Natural killer cell (primary cell): ENCODE results near the gene ACBD5. TPM values are rescaled to one million over a fixed set of nuclear protein-coding genes. Genes with fewer than 3 reads are reported as not detected.

Experiments used
- ATAC-seq, 3 donors: fragments of 150-1000 bp in 2 of 3; fragments of 200-7000 bp in 1 of 3; cut with Tn5 transposase; 1 replicate in 1 of 3; 2 replicates in 2 of 3; pipeline ENCODE4 v1.10.0; 2021; ENCODE audit warnings: mild to moderate bottlenecking in 2 of 3, moderate library complexity in 2 of 3
- DNase-seq, 2 donors: peaks; one replicate each; pipeline versions ENCODE4 v3.0.0 to v3.0.0-alpha.2; 2013 to 2021; ENCODE audit warnings: mixed read lengths in 1 of 2
- H3K27ac ChIP-seq: one replicate; pipeline ENCODE4 v1.5.1; 2013; ENCODE audit warnings: mild to moderate bottlenecking, low read length
- H3K27me3 ChIP-seq: one replicate; pipeline ENCODE4 v1.6.1; 2013; ENCODE audit warnings: low read length; ENCODE audit not compliant: control insufficient read depth, insufficient read depth
- H3K36me3 ChIP-seq: one replicate; pipeline ENCODE4 v1.6.1; 2013; ENCODE audit warnings: low read length; ENCODE audit not compliant: control insufficient read depth, insufficient read depth
- H3K4me1 ChIP-seq: one replicate; pipeline ENCODE4 v1.6.1; 2013; ENCODE audit warnings: low read length; ENCODE audit not compliant: control insufficient read depth, insufficient read depth
- H3K4me3 ChIP-seq: one replicate; pipeline ENCODE4 v1.5.1; 2013; ENCODE audit warnings: low read length
- H3K9me3 ChIP-seq: one replicate; pipeline ENCODE4 v1.6.1; 2013; ENCODE audit warnings: low read length; ENCODE audit not compliant: control insufficient read depth, insufficient read depth
- H3K27ac Mint-ChIP-seq, 2 donors: one replicate each; pipeline ENCODE4 v1.8.0; 2022; ENCODE audit warnings: mild to moderate bottlenecking in 2 of 2, mixed read lengths in 2 of 2, moderate library complexity in 1 of 2
- H3K27me3 Mint-ChIP-seq, 2 donors: one replicate each; pipeline ENCODE4 v1.8.0; 2022; ENCODE audit warnings: low read depth in 2 of 2, mixed read lengths in 2 of 2
- H3K36me3 Mint-ChIP-seq: one replicate; pipeline ENCODE4 v1.8.0; 2022; ENCODE audit warnings: mixed read lengths
- H3K4me1 Mint-ChIP-seq, 2 donors: one replicate each; pipeline ENCODE4 v1.8.0; 2022; ENCODE audit warnings: mixed read lengths in 2 of 2
- H3K4me3 Mint-ChIP-seq: one replicate; pipeline ENCODE4 v1.8.0; 2022; ENCODE audit warnings: mild to moderate bottlenecking, moderate library complexity, mixed read lengths
- H3K9me3 Mint-ChIP-seq, 2 donors: one replicate each; pipeline ENCODE4 v1.8.0; 2022; ENCODE audit warnings: mixed read lengths in 2 of 2
- WGBS: methylation state at CpG from one replicate; pipeline ENCODE4 v1.1.7; 2013; ENCODE audit warnings: missing lambda C conversion rate; ENCODE audit not compliant: insufficient coverage; 5-methylcytosine and 5-hydroxymethylcytosine counted together
- intact Hi-C: fragments of 100-400 bp; cut with micrococcal nuclease; formaldehyde crosslinking; loops from one replicate; pipeline ENCODE4 v1.14.2; 2022
- total RNA-seq, 4 donors: library from RNA; stranded (reverse); fragments of 120-200 nt in 1 of 4; gene quantifications; one replicate each; pipeline versions ENCODE4 v1.2.3 to v1.2.4, GENCODE V29; 2013 to 2022
- TF ChIP-seq, protein P1 (sequence below): fragments of 200-600 bp; IDR thresholded peaks from one replicate; pipeline ENCODE4 v1.8.0; 2022; ENCODE audit warnings: antibody characterized with exemption

ACBD5 gene
- total RNA-seq, 3 donors from 2014 or later (not counting 1 experiment from before 2014, with no cell fraction given) = 38.2 to 58.8 (median 47.4) TPM

DNA sequence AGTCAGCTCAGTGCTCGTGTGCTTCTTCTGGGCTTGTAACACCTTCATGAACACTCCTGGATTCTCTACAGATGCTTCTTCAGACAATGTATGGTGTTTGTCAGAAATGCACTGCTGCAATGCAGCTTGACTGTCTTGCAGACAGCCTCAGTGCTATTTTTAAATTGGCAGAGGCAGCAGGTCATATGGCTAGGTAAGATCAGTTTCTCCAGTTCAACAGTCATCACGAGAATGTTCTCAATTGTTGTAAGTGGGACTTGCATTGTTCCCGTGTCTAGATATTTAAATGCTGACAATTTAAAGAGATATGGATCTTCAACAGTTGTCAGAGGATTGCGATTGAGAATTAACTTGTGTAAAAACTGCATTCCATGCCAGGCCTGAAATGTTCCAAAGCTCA is 7.6 kb upstream of the ACBD5 start:
- H3K4me3 ChIP-seq = no peak overlapping the region
- Mint-ChIP-seq H3K9me3 (no peaks in the 10 kb centered on the region), H3K4me1 (peaks cover 6 to 10% of the 10 kb centered on the region in 2 donors), H3K27me3 (no peaks in the 10 kb centered on the region), H3K4me3 (no peak overlapping the region), H3K36me3 (no peaks in the 10 kb centered on the region), H3K27ac (no peak overlapping the region)
- WGBS = 92% methylated on average over 4 of the region's 4 CpGs
- intact Hi-C loops = no loop called here
- no peak for ATAC-seq
- no peaks in the 10 kb centered on the region for H3K9me3 ChIP-seq
- H3K4me1 ChIP-seq = peaks cover 14% of the 10 kb centered on the region
- TF ChIP-seq, protein P1, sequence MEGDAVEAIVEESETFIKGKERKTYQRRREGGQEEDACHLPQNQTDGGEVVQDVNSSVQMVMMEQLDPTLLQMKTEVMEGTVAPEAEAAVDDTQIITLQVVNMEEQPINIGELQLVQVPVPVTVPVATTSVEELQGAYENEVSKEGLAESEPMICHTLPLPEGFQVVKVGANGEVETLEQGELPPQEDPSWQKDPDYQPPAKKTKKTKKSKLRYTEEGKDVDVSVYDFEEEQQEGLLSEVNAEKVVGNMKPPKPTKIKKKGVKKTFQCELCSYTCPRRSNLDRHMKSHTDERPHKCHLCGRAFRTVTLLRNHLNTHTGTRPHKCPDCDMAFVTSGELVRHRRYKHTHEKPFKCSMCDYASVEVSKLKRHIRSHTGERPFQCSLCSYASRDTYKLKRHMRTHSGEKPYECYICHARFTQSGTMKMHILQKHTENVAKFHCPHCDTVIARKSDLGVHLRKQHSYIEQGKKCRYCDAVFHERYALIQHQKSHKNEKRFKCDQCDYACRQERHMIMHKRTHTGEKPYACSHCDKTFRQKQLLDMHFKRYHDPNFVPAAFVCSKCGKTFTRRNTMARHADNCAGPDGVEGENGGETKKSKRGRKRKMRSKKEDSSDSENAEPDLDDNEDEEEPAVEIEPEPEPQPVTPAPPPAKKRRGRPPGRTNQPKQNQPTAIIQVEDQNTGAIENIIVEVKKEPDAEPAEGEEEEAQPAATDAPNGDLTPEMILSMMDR = no peak
- no peaks in the 10 kb centered on the region for H3K27me3 ChIP-seq
- DNase-seq = no peak
- H3K36me3 ChIP-seq = no peaks in the 10 kb centered on the region
- H3K27ac ChIP-seq = no peak overlapping the region

DNA sequence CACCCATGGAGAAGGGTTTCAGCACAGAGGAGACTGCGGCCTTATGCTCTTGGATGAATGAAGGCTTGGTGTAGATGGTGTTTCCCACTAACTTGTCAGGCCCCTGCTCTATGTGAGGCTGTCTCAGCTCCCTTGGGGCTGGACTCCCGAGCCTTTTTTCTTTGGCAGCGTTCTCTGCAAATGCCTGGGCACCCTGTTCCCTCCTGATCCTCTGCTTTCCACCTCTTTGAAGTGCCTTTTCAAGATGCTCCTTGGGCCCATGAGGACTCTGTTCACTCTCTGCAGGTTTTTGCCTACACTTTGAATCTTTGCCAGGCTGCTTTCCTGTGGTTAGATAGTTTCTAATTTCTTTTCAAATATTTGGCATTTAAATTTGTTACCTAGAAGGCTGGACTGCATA is 6.8 kb upstream of the ACBD5 start:
- Mint-ChIP-seq H3K4me1 (peaks cover 13 to 17% of the 10 kb centered on the region in 2 donors), H3K27ac (no peak overlapping the region), H3K9me3 (no peaks in the 10 kb centered on the region), H3K27me3 (no peaks in the 10 kb centered on the region), H3K36me3 (no peaks in the 10 kb centered on the region), H3K4me3 (no peak overlapping the region)
- 91% methylated on average over 3 of the region's 3 CpGs for WGBS
- H3K4me1 ChIP-seq = peaks cover 12% of the 10 kb centered on the region
- no peaks in the 10 kb centered on the region for H3K27me3 ChIP-seq
- no peaks in the 10 kb centered on the region for H3K36me3 ChIP-seq
- TF ChIP-seq, protein P1 = no peak
- no peak overlapping the region for H3K4me3 ChIP-seq
- H3K9me3 ChIP-seq = no peaks in the 10 kb centered on the region
- no peak overlapping the region for H3K27ac ChIP-seq
- intact Hi-C loops = no loop called here
- ATAC-seq = no peak
- DNase-seq = no peak

DNA sequence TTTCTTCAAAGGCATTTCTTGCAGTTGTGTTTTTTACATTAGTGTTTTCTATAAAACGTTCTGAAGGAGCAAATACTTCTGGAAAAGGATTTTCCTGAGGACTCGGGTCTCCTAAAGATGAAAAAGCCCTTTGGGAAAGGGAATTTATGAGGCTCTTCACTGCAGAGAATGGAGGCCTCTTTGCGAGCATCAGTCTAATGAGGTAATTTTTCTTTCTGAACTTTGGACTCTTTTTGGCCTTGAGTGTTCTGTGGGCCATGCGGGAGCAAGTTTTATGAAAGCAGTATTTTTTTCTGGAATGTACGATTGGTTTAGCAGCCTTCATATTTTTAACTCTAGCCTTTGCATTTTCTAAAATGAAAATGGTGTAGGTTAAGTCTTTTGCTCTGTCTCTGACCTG is 6.4 kb upstream of the ACBD5 start:
- intact Hi-C loops = no loop called here
- H3K36me3 ChIP-seq = no peaks in the 10 kb centered on the region
- no peaks in the 10 kb centered on the region for H3K9me3 Mint-ChIP-seq
- DNase-seq (no peak), ATAC-seq (no peak)
- H3K4me1 ChIP-seq = peaks cover 9% of the 10 kb centered on the region
- no peak overlapping the region for H3K4me3 Mint-ChIP-seq
- H3K4me1 Mint-ChIP-seq = peaks cover 16 to 17% of the 10 kb centered on the region in 2 donors
- H3K36me3 Mint-ChIP-seq = no peaks in the 10 kb centered on the region
- no peak overlapping the region for H3K27ac Mint-ChIP-seq
- H3K27ac ChIP-seq = no peak overlapping the region
- no peaks in the 10 kb centered on the region for H3K27me3 Mint-ChIP-seq
- 91% methylated on average over 5 of the region's 5 CpGs for WGBS
- no peaks in the 10 kb centered on the region for H3K9me3 ChIP-seq
- TF ChIP-seq, protein P1 = no peak
- no peaks in the 10 kb centered on the region for H3K27me3 ChIP-seq
- H3K4me3 ChIP-seq = no peak overlapping the region

DNA sequence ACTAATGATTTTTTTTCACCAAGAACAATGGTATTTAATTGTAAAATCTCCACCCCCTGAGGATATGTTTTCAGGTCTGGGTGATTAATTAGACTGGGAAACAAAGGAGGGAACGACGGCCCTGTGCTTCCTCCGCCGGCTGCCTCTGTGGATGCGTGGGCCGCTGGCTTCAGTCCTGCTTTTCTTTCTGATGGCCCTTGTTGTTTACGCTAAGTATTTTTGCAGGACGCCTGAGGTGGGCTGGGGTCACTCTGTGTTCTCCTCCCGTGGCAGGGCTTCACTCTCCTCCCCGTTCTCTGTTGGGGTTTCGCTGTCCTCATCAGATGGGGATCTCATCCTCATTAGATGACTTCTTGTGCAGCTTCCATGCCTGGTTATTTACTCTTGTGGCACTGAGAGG is 5.2 kb upstream of the ACBD5 start:
- intact Hi-C loops = no loop called here
- DNase-seq (no peak), ATAC-seq (no peak)
- H3K36me3 ChIP-seq = no peaks in the 10 kb centered on the region
- H3K4me1 Mint-ChIP-seq = peaks cover 26 to 27% of the 10 kb centered on the region in 2 donors
- H3K27ac ChIP-seq = no peak overlapping the region
- H3K27ac Mint-ChIP-seq = no peak overlapping the region
- 96% methylated on average over 10 of the region's 11 CpGs for whole genome bisulfite sequencing
- TF ChIP-seq, protein P1 = no peak
- no peak overlapping the region for H3K4me3 Mint-ChIP-seq
- no peaks in the 10 kb centered on the region for H3K9me3 Mint-ChIP-seq
- peaks cover 17% of the 10 kb centered on the region for H3K4me1 ChIP-seq
- H3K36me3 Mint-ChIP-seq = no peaks in the 10 kb centered on the region
- no peaks in the 10 kb centered on the region for H3K27me3 ChIP-seq
- H3K27me3 Mint-ChIP-seq = no peaks in the 10 kb centered on the region
- H3K9me3 ChIP-seq = no peaks in the 10 kb centered on the region
- H3K4me3 ChIP-seq = no peak overlapping the region
